ENCODE measurements around the gene RASA1.

RASA1 gene

GRCh38 chr5:87403409-87403808 is 135.7 kb downstream of the RASA1 start:
- DNase-seq (ENCODE audit: low read depth in 3 of 3): no peak

- no peak for DNase-seq (ENCODE audit: low read depth in 3 of 3)
Observed at GRCh38 chr5:87403899-87404298, 136.2 kb downstream of the RASA1 start.

GRCh38 chr5:87404359-87404758 is 136.7 kb downstream of the RASA1 start:
- DNase-seq (ENCODE audit: low read depth in 3 of 3): no peak

GRCh38 chr5:87405472-87406155 is 137.9 kb downstream of the RASA1 start:
- DNase-seq (ENCODE audit: low read depth in 3 of 3): no peak

GRCh38 chr5:87408204-87408603 is 140.5 kb downstream of the RASA1 start:
- no peak for DNase-seq (ENCODE audit: low read depth in 3 of 3)

GRCh38 chr5:87410931-87411330 is 143.2 kb downstream of the RASA1 start:
- no peak for DNase-seq (ENCODE audit: low read depth in 3 of 3)

- no peak for DNase-seq (ENCODE audit: low read depth in 3 of 3)
Observed at GRCh38 chr5:87411586-87411972, 143.9 kb downstream of the RASA1 start.

GRCh38 chr5:87411973-87412629 is 144.4 kb downstream of the RASA1 start:
- peak in 1 of 3 experiments; percentile 16 for DNase-seq (ENCODE audit: low read depth in 3 of 3)

GRCh38 chr5:87412630-87413342 is 145.1 kb downstream of the RASA1 start, which contains the start of gene CCNH:
TSS of gene CCNH (minus strand) at chr5:87412930. CDS start at chr5:87412794, 136 bp downstream.
- DNase-seq (ENCODE audit: low read depth in 3 of 3): peak; percentile 80 to 95 (median 90)

- no peak for DNase-seq (ENCODE audit: low read depth in 3 of 3)
Observed at GRCh38 chr5:87413343-87413645, 145.6 kb downstream of the RASA1 start.

- no peak for DNase-seq (ENCODE audit: low read depth in 3 of 3)
Observed at GRCh38 chr5:87418506-87418905, 150.8 kb downstream of the RASA1 start.

- no peak for DNase-seq (ENCODE audit: low read depth in 3 of 3)
Observed at GRCh38 chr5:87421307-87421706, 153.6 kb downstream of the RASA1 start.

GRCh38 chr5:87423755-87424154 is 156.1 kb downstream of the RASA1 start:
- no peak for DNase-seq (ENCODE audit: low read depth in 3 of 3)

- no peak for DNase-seq (ENCODE audit: low read depth in 3 of 3)
Observed at GRCh38 chr5:87430863-87431457, 163.3 kb downstream of the RASA1 start.

- DNase-seq (ENCODE audit: low read depth in 3 of 3): no peak
Observed at GRCh38 chr5:87432460-87432859, 164.8 kb downstream of the RASA1 start.

- DNase-seq (ENCODE audit: low read depth in 3 of 3): no peak
Observed at GRCh38 chr5:87433945-87434344, 166.3 kb downstream of the RASA1 start.

GRCh38 chr5:87434461-87434860 is 166.8 kb downstream of the RASA1 start:
- no peak for DNase-seq (ENCODE audit: low read depth in 3 of 3)

- no peak for DNase-seq (ENCODE audit: low read depth in 3 of 3)
Observed at GRCh38 chr5:87435144-87435694, 167.5 kb downstream of the RASA1 start.

GRCh38 chr5:87437724-87438123 is 170.0 kb downstream of the RASA1 start:
- DNase-seq (ENCODE audit: low read depth in 3 of 3): no peak

- no peak for DNase-seq (ENCODE audit: low read depth in 3 of 3)
Observed at GRCh38 chr5:87438231-87438630, 170.5 kb downstream of the RASA1 start.

All from stimulated activated CD4-positive, alpha-beta T cell treated with anti-CD3 and anti-CD28 coated beads, TNF-alpha, amount 100 ng/mL, for 4 hours (primary cell).